GM04503 (cell line): ENCODE results near the gene IMPDH2.

Experiments
- DNase-seq: peaks from one replicate; pipeline ENCODE4 v3.0.0-alpha.2; 2012; ENCODE audit warnings: low read depth

Gene IMPDH2

GRCh38 chr3:48980295-48980694 is 48.9 kb downstream of the IMPDH2 start:
- no peak for DNase-seq

DNA sequence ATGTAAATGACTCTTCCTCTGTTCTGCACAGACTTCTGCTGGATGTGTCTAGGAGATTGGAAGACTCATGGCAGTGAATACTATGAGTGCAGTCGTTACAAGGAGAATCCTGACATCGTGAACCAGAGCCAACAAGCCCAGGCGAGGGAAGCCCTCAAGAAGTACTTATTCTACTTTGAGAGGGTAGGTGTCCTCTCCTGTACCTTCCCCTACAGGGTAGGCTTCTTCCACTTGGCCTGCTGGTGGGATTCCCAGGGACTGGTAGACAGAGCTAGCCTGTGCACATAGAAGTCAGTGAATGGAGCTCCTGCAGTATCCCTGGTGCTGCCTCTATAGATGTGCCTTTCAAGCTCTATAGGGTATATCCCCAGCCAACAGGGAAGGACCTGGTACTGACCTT is 49.7 kb downstream of the IMPDH2 start:
- DNase-seq: no peak
